GM19467 (cell line): ENCODE results near the gene ZNF490.

Experiments
- ATAC-seq: cut with Tn5 transposase; IDR thresholded peaks from one replicate; pipeline ENCODE4 v1.9.1; 2021; ENCODE audit warnings: mild to moderate bottlenecking, moderate library complexity; ENCODE audit not compliant: unreplicated experiment

Gene ZNF490

DNA sequence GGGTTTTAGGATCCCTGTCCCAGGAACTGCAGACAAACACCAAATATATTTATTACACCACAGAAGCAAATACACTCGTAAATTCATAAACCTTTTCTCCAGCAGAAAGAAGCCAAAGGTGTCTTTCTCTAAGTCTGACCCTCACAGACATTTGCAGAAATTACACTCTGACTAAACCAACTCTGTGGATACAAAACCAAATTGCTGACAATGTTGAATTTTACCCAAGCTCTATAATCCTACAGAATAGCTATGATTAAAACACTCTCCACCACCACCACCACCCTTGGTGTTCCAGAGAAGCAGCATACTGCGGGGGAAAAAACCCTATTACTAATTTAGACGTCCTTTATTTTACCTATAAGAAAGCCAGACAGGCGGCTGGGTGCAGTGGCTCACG lies 64.5 kb downstream of the ZNF490 start:
- no peak for ATAC-seq

DNA sequence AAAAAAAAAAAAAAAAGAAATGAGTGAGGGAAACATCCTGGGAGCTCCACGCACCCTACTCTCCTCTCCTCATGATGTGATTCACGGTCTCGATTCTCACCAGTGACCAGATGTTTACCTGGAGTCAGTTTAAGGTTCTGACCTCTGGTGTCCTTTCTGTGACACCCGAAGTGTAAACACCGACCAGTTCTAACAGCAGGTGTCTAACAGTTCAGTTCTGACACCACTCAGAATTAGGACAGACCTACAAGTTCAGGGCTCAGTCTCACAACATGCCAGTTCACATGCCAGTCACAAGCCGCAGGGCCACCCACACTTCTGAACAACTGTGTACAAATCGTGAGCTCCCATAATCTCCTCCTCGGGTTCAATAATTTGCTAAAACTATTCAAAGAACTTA lies 65.3 kb downstream of the ZNF490 start:
- no peak for ATAC-seq

DNA sequence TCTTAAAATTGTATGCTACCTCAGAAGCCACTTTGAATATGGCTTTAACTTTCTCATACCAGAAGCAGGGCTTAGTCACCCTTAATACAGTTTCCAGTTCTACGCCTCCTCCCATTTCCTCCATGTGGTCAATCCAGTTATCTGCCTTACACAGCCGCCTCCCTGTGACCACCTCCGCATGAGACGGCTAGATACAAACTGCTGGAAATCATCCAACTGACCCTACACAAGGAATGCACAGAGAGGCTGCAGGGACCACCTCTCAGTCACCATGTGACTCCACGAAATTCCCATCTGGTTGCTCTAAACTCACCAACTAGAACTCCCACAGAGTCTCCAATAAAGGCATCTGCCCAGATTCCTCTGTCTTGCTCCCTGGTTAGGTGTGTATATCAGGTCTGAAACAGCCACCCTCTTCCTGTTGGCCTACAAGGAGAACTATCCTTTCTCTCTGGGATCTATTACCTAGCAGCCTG lies 66.2 kb downstream of the ZNF490 start:
- ATAC-seq, result no peak

DNA sequence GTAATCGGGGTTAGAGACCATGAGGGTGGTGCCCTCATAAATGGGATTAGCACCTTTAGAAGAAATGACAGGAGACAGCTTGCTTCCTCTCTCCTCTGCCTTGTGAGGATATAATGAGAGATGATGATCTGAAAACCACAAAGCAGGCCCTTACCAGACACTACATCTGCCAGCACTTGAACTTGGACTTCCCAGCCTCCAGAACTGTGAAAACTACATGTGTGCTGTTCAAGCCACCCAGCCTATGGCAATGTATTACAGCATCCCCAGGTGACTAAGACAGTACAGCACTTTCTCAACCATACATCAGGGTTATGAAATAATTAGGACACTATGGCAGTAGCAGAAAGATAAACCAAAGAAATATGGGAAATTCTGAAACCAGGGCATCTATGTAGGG lies 66.8 kb downstream of the ZNF490 start:
- ATAC-seq, result no peak
